ENCODE measurements around the gene ATP11B. TPM values are rescaled to one million over a fixed set of nuclear protein-coding genes. Genes with fewer than 3 reads are reported as not detected.

Gene ATP11B
- total RNA-seq = 46.2 and 51.7 TPM in 2 replicates
- long read RNA-seq, partial matches to known transcripts = 4 of 7 reads
- long read RNA-seq, other reads (novel, unspliced or antisense) = 1 of 7 reads

GRCh38 chr3:182792901-182793662 lies at the start of gene ATP11B:
Gene ATP11B (plus strand): TSS chr3:182793504. CDS start chr3:182793760, 256 bp downstream.
- peak; percentile 49 for DNase-seq (ENCODE audit: low read depth, low spot score)
- H3K9me3 Mint-ChIP-seq = no peaks in the 10 kb centered on the region
- H3K4me1 Mint-ChIP-seq = peaks cover 21% of the 10 kb centered on the region
- peak within 1 kb of the TSS; percentile 97 for H3K4me3 Mint-ChIP-seq
- H3K27me3 Mint-ChIP-seq (ENCODE audit: low read depth) = peaks cover 11% of the 10 kb centered on the region
- H3K27ac Mint-ChIP-seq (ENCODE audit: unreplicated experiment) = peak within 1 kb of the TSS; percentile 92
- no peak for TF ChIP-seq CTCF (conservative IDR thresholded peaks at IDR 0.05)
- peaks cover 3% of the 10 kb centered on the region for H3K36me3 Mint-ChIP-seq (ENCODE audit: low read depth)

- no peaks in the 10 kb centered on the region for H3K27me3 Mint-ChIP-seq (ENCODE audit: low read depth)
- H3K36me3 Mint-ChIP-seq (ENCODE audit: low read depth) = no peaks in the 10 kb centered on the region
- H3K4me1 Mint-ChIP-seq = no peaks in the 10 kb centered on the region
- DNase-seq (ENCODE audit: low read depth, low spot score) = no peak
- no peak for TF ChIP-seq CTCF (conservative IDR thresholded peaks at IDR 0.05)
- peaks cover 1% of the 10 kb centered on the region for H3K9me3 Mint-ChIP-seq
- H3K4me3 Mint-ChIP-seq = no peak overlapping the region
- no peak overlapping the region for H3K27ac Mint-ChIP-seq (ENCODE audit: unreplicated experiment)
Measured at GRCh38 chr3:182746959-182747358, 46.3 kb upstream of the ATP11B start.

GRCh38 chr3:182755308-182755707 lies 38.0 kb upstream of the ATP11B start:
- H3K27ac Mint-ChIP-seq (ENCODE audit: unreplicated experiment) = no peak overlapping the region
- H3K4me1 Mint-ChIP-seq = no peaks in the 10 kb centered on the region
- no peak overlapping the region for H3K4me3 Mint-ChIP-seq
- TF ChIP-seq CTCF (conservative IDR thresholded peaks at IDR 0.05) = no peak
- H3K27me3 Mint-ChIP-seq (ENCODE audit: low read depth) = peaks cover 5% of the 10 kb centered on the region
- peaks cover 2% of the 10 kb centered on the region for H3K9me3 Mint-ChIP-seq
- DNase-seq (ENCODE audit: low read depth, low spot score) = no peak
- no peaks in the 10 kb centered on the region for H3K36me3 Mint-ChIP-seq (ENCODE audit: low read depth)

- no peak overlapping the region for H3K27ac Mint-ChIP-seq (ENCODE audit: unreplicated experiment)
Measured at GRCh38 chr3:182755712-182756111, 37.6 kb upstream of the ATP11B start.

GRCh38 chr3:182760576-182761164 lies 32.6 kb upstream of the ATP11B start:
- Mint-ChIP-seq H3K36me3 (ENCODE audit: low read depth) (no peaks in the 10 kb centered on the region), H3K4me3 (no peak overlapping the region), H3K9me3 (peaks cover 6% of the 10 kb centered on the region), H3K4me1 (peaks cover 6% of the 10 kb centered on the region), H3K27ac (ENCODE audit: unreplicated experiment) (no peak overlapping the region), H3K27me3 (ENCODE audit: low read depth) (peaks cover 7% of the 10 kb centered on the region)
- no peak for DNase-seq (ENCODE audit: low read depth, low spot score)
- no peak for TF ChIP-seq CTCF (conservative IDR thresholded peaks at IDR 0.05)

More at GRCh38 chr3:182755712-182756111, 37.6 kb upstream of the ATP11B start:
- DNase-seq (ENCODE audit: low read depth, low spot score) = no peak
- TF ChIP-seq CTCF (conservative IDR thresholded peaks at IDR 0.05) = no peak
- H3K9me3 Mint-ChIP-seq = peaks cover 2% of the 10 kb centered on the region
- H3K36me3 Mint-ChIP-seq (ENCODE audit: low read depth) = no peaks in the 10 kb centered on the region
- H3K4me3 Mint-ChIP-seq = no peak overlapping the region
- peaks cover 5% of the 10 kb centered on the region for H3K27me3 Mint-ChIP-seq (ENCODE audit: low read depth)
- H3K4me1 Mint-ChIP-seq = peaks cover 3% of the 10 kb centered on the region

All from neural crest cell (in vitro differentiated cells).